ENCODE measurements around the gene ELMO1. TPM values are rescaled to one million over a fixed set of nuclear protein-coding genes. Genes with fewer than 3 reads are reported as not detected.

ELMO1 gene
- total RNA-seq, 1 donor from 2014 or later = 119 TPM

DNA sequence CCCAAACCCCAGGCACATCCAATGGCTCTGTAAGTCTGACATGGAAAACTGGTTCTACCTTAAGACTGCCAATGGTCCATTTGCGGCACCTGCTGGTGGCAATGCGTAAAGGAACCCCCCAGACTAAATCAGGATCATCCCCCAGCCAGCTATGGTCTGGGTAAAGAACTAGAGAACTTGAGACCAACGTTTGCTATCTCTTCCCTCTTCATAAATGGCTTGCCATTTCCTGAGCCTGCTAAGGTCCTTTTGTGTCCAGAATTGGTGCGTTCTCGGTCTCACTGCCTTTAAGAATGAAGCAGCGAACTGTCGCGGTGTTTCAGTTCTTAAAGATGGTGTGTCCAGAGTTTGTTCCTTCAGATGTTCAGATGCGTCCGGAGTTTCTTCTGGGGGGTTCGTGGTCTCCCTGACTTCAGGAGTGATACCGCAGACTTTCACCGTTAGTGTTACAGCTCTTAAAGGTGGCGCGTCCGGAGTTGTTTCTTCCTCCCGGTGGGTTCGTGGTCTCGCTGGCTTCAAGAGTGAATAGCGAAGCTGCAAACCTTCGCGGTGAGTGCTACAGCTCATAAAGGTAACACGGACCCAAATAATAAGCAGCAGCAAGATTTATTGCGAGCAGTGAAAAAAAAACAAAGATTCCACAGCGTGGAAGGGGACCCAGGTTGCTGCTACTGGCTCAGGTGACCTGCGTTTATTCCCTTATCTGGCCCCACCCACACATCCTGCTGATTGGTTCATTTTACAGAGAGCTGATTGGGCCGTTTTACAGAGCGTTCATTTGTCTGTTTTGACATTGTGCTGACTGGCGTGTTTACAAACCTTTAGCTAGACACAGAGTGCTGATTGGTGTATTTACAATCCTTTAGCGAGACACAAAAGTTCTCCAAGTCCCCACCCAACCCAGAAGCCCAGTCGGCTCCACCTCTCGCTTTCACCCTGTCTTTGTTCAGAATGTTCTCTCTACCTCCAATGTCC, 95.4 kb downstream of the ELMO1 start:
- Mint-ChIP-seq H3K9me3 (no peaks in the 10 kb centered on the region), H3K4me3 (peak overlapping the region; percentile 93)

DNA sequence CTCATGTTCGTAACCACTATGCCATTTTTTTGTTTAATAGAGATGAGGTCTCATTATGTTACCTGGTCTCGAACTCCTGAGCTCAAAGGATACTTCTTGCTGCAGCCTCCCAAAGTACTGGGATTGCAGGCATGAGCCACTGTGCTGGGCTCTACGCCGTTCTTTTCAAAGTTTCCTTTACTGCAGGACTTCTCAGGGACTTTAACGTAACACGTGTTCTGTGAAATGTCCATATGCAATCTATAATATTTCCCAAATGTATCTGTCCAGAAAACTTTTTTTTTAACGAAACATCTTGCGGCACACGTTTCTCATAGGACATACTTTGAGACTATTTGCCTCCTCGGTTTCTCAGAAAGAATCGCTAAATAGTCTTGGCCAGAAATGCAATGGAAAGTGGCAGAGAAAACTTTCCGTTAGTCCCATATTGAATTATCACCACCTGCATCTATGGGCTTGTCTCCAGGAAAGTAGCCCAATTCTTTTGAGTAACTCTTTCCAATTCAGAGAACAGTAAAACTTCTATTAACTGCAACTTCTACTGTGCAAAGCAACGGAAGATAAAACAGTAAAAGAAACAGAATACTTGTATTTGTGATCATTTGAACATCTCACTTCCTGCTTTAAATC, 96.3 kb downstream of the ELMO1 start:
- intact Hi-C loops (cut with micrococcal nuclease) = loop anchor here (5.0 to 10.0 kb wide), 3 partner anchors 388 to 865 kb away; no protein-coding TSS in a partner anchor
- DNase-seq (ENCODE audit: low spot score) = no peak
- H3K4me3 Mint-ChIP-seq = peak overlapping the region; percentile 93
- H3K36me3 Mint-ChIP-seq (ENCODE audit: low read depth) = peaks cover 10% of the 10 kb centered on the region
- no peaks in the 10 kb centered on the region for H3K9me3 Mint-ChIP-seq
- peaks cover 89% of the 10 kb centered on the region for H3K4me1 Mint-ChIP-seq (ENCODE audit: low read depth)
- H3K27me3 Mint-ChIP-seq (ENCODE audit: insufficient read depth) = no peaks in the 10 kb centered on the region
- H3K27ac Mint-ChIP-seq = peak overlapping the region; percentile 97

More for the DNA sequence above, 95.4 kb downstream of the ELMO1 start:
- intact Hi-C loops (cut with micrococcal nuclease) = loop anchor here (1.0 to 10.0 kb wide), 11 partner anchors 11 to 964 kb away; partner anchors contain the start of gene ANLN
- H3K4me1 Mint-ChIP-seq (ENCODE audit: low read depth) = peaks cover 90% of the 10 kb centered on the region
- DNase-seq (ENCODE audit: low spot score) = peak; percentile 71
- peaks cover 10% of the 10 kb centered on the region for H3K36me3 Mint-ChIP-seq (ENCODE audit: low read depth)
- peak overlapping the region; percentile 97 for H3K27ac Mint-ChIP-seq
- no peaks in the 10 kb centered on the region for H3K27me3 Mint-ChIP-seq (ENCODE audit: insufficient read depth)

DNA sequence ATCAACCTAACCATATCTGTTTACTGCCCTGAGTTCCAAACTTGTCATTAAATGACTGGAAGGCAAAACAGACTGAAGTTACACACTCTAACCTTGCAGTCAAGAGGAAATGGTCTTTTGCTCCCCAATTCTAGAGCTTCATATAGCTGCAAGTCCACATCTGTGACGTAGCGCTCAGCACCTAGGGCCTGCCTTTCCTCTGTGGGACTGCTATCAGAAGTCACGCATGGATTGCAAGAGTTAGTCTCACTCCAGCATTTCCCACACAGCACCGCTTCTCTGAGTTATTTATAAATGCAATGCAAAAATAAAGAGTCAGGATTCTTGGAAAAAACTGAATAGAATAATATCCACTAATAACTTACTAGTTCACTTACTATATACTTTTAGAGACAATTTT, 96.9 kb downstream of the ELMO1 start:
- peak overlapping the region; percentile 93 for H3K4me3 Mint-ChIP-seq
- H3K4me1 Mint-ChIP-seq (ENCODE audit: low read depth) = peaks cover 84% of the 10 kb centered on the region
- peaks cover 8% of the 10 kb centered on the region for H3K36me3 Mint-ChIP-seq (ENCODE audit: low read depth)
- no peak for DNase-seq (ENCODE audit: low spot score)
- H3K27me3 Mint-ChIP-seq (ENCODE audit: insufficient read depth) = no peaks in the 10 kb centered on the region
- no peak overlapping the region for H3K27ac Mint-ChIP-seq
- intact Hi-C loops (cut with micrococcal nuclease) = loop anchor here (5.0 to 10.0 kb wide), 3 partner anchors 387 to 864 kb away; no protein-coding TSS in a partner anchor
- no peaks in the 10 kb centered on the region for H3K9me3 Mint-ChIP-seq

DNA sequence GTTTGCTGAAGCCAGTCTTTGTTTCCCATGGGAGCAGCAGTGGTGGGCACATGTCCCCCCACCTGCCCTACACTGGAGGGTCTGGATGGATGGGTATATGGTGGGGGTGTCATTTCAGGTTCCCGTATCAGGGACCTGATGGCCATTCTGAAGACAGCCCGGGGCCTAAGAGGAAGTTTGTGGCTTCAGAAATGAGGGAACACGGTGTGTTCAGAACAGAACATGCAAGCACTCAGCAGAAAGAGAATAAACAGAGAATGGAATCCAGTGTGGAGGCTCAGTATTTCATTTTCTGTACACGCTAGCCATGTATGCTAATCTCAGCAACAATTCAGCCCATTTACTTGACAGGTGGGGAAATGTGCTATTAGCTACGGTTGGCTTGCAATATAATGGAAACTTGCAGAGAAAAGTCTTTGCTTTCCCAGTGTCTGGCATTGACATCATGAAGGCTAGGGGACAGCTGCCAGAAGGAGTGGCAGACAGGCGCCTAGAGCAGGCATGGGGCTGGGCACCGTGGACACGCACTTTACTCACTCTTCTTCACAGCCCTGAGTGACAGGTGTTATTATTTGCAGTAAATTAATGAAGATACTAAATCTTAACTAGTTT, 98.6 kb downstream of the ELMO1 start:
- Mint-ChIP-seq H3K27ac (peak overlapping the region; percentile 35), H3K4me1 (ENCODE audit: low read depth) (peaks cover 79% of the 10 kb centered on the region), H3K27me3 (ENCODE audit: insufficient read depth) (no peaks in the 10 kb centered on the region), H3K9me3 (no peaks in the 10 kb centered on the region), H3K36me3 (ENCODE audit: low read depth) (peaks cover 6% of the 10 kb centered on the region), H3K4me3 (no peak overlapping the region)
- intact Hi-C loops (cut with micrococcal nuclease) = loop anchor here (5.0 to 10.0 kb wide), 3 partner anchors 385 to 863 kb away; no protein-coding TSS in a partner anchor
- no peak for DNase-seq (ENCODE audit: low spot score)

DNA sequence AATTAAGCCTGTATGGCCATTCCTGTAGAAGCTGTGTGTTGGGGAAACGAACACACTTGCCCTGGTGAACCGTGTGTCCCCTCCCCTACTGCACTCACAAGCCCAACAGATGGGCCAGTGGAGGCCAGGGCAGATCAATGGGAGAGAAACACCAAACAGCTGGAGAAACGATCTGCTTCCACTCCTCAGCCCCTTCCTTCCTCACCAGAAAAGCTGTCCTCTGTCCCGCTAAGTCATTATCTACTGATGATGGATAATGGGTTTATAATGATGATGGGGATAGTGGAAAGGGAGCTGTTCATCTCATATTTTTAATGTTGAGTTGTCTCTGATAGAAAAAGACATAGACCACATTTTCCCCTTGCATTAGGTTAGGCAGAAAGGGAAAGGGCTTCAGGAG, 99.7 kb downstream of the ELMO1 start:
- Mint-ChIP-seq H3K36me3 (ENCODE audit: low read depth) (peaks cover 9% of the 10 kb centered on the region), H3K27me3 (ENCODE audit: insufficient read depth) (no peaks in the 10 kb centered on the region), H3K4me3 (no peak overlapping the region), H3K4me1 (ENCODE audit: low read depth) (peaks cover 75% of the 10 kb centered on the region), H3K9me3 (no peaks in the 10 kb centered on the region), H3K27ac (no peak overlapping the region)
- no peak for DNase-seq (ENCODE audit: low spot score)
- intact Hi-C loops (cut with micrococcal nuclease) = no loop called here

DNA sequence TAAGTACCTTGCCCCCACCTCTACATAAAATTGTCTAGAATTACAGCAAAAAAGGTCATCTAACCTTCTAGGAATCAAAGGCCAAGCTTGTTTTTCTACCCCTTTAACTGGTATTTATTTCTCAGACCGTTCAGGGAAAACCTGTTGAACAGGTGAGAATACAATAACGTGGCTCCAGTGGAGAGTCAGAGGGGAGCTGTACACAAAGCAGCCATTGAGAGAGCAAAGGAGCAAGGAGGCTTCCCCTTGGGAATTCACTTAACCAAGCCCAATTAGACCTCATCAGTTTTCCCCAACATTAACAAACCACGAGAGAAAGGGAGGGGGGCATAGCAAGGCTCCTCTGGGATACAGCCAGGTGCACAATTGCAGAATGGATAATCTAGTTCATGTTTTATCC, 101.9 kb downstream of the ELMO1 start:
- H3K36me3 Mint-ChIP-seq (ENCODE audit: low read depth) = peaks cover 14% of the 10 kb centered on the region
- H3K4me1 Mint-ChIP-seq (ENCODE audit: low read depth) = peaks cover 71% of the 10 kb centered on the region
- intact Hi-C loops (cut with micrococcal nuclease) = no loop called here
- H3K4me3 Mint-ChIP-seq = no peak overlapping the region
- H3K27ac Mint-ChIP-seq = no peak overlapping the region
- H3K9me3 Mint-ChIP-seq = no peaks in the 10 kb centered on the region
- no peaks in the 10 kb centered on the region for H3K27me3 Mint-ChIP-seq (ENCODE audit: insufficient read depth)
- no peak for DNase-seq (ENCODE audit: low spot score)

DNA sequence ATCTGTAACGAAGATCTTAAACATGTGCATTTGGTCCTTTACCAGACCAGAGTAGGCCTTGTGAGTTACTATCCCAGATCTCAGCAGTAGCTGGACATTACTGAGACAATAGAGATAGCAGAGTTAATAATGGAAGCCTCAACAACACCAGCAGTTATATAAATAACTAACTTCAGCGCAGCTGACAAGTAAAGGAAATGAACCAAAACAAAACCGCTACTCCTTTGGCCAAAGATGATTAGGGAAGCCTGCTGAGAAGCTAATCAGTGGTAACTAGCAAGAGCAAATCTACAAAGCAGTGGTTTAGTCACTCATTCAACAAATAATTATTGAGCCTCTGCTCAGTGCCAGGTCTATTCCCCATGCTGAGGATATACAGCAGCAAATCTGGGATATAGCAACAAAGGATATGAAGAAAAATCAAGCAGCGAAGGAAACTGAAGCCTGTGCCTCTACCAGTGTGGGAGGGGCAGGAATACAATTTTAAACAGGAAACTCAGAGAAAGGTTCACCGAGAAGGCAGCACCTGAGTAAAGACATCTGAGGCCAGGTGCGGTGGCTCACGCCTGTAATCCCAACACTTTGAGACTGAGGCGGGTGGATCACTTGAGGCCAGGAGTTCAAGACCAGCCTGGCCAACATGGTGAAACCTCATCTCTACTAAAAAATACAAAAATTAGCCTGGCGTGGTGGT, 103.6 kb downstream of the ELMO1 start:
- no peak for DNase-seq (ENCODE audit: low spot score)
- Mint-ChIP-seq H3K27ac (peak overlapping the region; percentile 86), H3K36me3 (ENCODE audit: low read depth) (peaks cover 25% of the 10 kb centered on the region), H3K4me1 (ENCODE audit: low read depth) (peaks cover 72% of the 10 kb centered on the region), H3K27me3 (ENCODE audit: insufficient read depth) (no peaks in the 10 kb centered on the region), H3K9me3 (no peaks in the 10 kb centered on the region), H3K4me3 (peak overlapping the region; percentile 44)
- intact Hi-C loops (cut with micrococcal nuclease) = loop anchor here (5.0 kb wide), 4 partner anchors 313 to 1528 kb away; partner anchors contain the start of gene AOAH

DNA sequence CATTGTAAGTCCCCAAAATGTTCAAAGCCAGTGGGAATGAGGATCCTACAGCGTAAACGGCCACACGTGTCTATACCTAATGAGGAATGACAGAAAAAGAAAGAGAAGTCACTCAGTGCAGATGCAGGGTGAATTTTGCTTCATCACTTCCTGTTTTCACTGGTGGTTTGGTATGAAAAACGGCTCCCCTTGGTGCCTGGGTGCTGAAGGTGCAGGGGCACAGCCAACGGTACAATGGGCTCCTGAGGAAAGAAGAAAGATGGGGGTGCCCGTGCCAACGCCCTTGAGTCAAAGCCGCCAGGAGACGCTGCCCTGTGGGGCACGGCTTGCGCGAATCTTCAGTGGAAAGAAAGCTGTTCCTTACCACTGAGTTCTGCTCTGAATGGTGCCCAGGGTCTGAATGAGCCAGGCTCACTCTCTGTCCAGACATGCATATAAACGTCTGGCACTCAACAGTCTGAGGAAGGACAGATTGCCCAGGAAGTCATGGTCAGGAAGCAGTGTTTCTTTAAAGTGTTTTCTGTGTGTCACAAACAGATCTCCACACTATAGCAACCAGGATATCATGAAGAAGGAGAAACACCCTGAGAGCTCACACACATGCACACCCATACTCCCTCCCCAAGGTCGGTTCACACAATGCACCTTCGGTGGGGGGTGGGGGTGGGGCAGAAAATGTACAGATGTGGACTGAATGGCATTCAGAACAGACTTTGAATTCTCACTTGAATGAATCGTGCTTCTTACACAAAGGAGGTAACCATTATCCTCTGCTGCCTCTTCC, 105.8 kb downstream of the ELMO1 start:
- Mint-ChIP-seq H3K9me3 (no peaks in the 10 kb centered on the region), H3K27me3 (ENCODE audit: insufficient read depth) (no peaks in the 10 kb centered on the region), H3K4me3 (peak overlapping the region; percentile 96), H3K4me1 (ENCODE audit: low read depth) (peaks cover 76% of the 10 kb centered on the region), H3K36me3 (ENCODE audit: low read depth) (peaks cover 34% of the 10 kb centered on the region), H3K27ac (peak overlapping the region; percentile 99)
- peak; percentile 62 for DNase-seq (ENCODE audit: low spot score)
- intact Hi-C loops (cut with micrococcal nuclease) = loop anchor here (1.0 to 5.0 kb wide), 6 partner anchors 10 to 1526 kb away; partner anchors contain the start of gene AOAH

DNA sequence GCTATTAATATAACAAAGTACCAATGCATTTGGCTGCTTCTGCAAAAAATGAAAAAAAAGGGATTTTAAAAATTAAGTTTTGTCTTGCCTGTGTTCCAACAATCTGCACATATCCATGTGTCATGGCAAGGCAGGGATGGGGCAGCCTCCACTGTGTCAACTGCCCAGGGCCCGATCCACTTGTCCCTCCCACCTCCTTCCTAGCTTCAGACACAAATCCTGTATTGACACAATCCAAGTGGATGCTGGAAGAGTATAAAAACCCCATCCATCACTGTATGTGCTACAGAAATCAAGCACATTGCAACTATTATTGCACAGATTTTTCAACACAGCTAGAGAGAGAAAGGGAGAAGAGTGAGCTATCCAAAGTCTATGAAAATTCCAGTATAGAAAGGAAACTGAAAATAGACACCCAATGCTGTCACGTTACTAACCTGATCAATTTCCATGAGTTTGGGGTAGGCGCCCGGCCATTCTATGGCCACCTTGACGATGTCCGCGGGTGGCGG, 106.4 kb downstream of the ELMO1 start:
- Mint-ChIP-seq H3K27me3 (ENCODE audit: insufficient read depth) (no peaks in the 10 kb centered on the region), H3K36me3 (ENCODE audit: low read depth) (peaks cover 39% of the 10 kb centered on the region), H3K27ac (peak overlapping the region; percentile 99), H3K4me3 (peak overlapping the region; percentile 96), H3K9me3 (peaks cover 4% of the 10 kb centered on the region), H3K4me1 (ENCODE audit: low read depth) (peaks cover 76% of the 10 kb centered on the region)
- intact Hi-C loops (cut with micrococcal nuclease) = loop anchor here (1.0 to 5.0 kb wide), 6 partner anchors 11 to 1525 kb away; partner anchors contain the start of gene AOAH
- no peak for DNase-seq (ENCODE audit: low spot score)

DNA sequence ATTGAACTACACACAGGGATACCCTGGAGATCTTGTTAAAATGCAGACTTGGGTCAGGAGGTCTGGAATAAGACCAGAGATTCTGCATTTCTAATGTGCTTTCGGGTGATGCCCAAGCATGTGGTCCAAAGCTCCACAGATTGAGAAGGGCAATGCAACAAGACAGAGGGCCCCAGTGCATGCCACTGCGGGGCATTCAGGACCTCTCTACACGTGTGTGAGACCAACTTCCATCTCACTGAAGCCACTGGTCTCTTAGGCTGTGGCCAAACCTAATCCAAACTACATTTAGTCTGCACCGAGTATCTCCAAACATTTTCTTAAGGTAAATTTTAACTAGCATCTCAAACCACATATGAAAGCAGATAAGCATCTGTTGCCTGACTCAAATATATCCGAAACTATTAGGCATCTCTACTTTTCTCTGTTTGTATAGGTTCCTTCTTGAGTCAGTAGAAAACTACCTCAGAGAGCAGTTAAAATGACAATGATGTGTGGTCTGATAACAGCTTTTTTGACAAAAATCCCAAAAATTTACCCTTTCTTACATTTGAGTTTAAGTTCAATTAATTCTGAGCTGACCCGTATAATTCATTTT, 107.5 kb downstream of the ELMO1 start:
- intact Hi-C loops (cut with micrococcal nuclease) = loop anchor here (1.0 to 5.0 kb wide), 9 partner anchors 14 to 1524 kb away; partner anchors contain the start of gene AOAH
- DNase-seq (ENCODE audit: low spot score) = no peak
- Mint-ChIP-seq H3K9me3 (peaks cover 11% of the 10 kb centered on the region), H3K4me1 (ENCODE audit: low read depth) (peaks cover 81% of the 10 kb centered on the region), H3K27ac (peak overlapping the region; percentile 99), H3K4me3 (peak overlapping the region; percentile 96), H3K27me3 (ENCODE audit: insufficient read depth) (no peaks in the 10 kb centered on the region), H3K36me3 (ENCODE audit: low read depth) (peaks cover 49% of the 10 kb centered on the region)

DNA sequence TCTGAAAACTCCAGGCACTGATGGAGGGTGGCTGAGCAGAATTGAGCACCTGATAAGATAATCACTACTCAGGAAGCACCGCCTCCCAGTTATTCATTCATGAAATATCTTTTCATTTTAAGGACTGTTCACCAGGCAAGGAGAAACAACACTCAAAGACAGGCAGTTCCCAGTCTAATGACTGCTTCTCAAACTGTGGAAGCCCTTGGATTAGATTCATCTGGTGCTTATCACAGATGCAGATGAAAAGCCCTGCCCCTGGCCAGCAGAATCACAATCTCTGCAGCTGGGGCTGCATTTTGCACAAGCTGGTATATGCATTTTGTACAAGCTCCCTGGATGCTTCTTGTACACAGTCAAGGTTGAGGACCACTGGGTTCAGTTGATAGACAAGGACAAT, 109.7 kb downstream of the ELMO1 start:
- Mint-ChIP-seq H3K4me1 (ENCODE audit: low read depth) (peaks cover 82% of the 10 kb centered on the region), H3K9me3 (peaks cover 11% of the 10 kb centered on the region), H3K4me3 (peak overlapping the region; percentile 15), H3K36me3 (ENCODE audit: low read depth) (peaks cover 51% of the 10 kb centered on the region), H3K27ac (no peak overlapping the region), H3K27me3 (ENCODE audit: insufficient read depth) (no peaks in the 10 kb centered on the region)
- intact Hi-C loops (cut with micrococcal nuclease) = no loop called here
- no peak for DNase-seq (ENCODE audit: low spot score)
